HG03521 (cell line): Measurements from ENCODE around the gene SKAP1.
"Not testable (repeated sequence)": the region's sequence is repeated elsewhere in the genome, so short reads cannot be mapped to it uniquely, and the experiment has no call there.

Source experiments
- ATAC-seq: cut with Tn5 transposase; IDR thresholded peaks from one replicate; pipeline ENCODE4 v1.9.1; 2021; ENCODE audit warnings: mild to moderate bottlenecking, moderate library complexity; ENCODE audit not compliant: unreplicated experiment

The SKAP1 gene

DNA sequence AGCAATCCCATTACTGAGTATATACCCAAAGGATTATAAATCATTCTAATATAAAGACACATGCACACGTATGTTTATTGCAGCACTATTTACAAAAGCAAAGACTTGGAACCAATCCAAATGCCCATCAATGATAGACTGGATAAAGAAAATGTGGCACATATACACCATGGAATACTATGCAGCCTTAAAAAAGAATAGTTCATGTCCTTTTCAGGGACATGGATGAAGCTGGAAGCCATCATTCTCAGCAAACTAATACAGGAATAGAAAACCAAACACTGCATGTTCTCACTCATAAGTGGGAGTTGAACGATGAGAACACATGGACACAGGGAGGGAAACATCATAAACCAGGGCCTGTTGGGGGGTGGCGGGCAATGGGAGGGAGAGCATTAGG lies 19.3 kb upstream of the SKAP1 start:
- not testable (repeated sequence) for ATAC-seq

DNA sequence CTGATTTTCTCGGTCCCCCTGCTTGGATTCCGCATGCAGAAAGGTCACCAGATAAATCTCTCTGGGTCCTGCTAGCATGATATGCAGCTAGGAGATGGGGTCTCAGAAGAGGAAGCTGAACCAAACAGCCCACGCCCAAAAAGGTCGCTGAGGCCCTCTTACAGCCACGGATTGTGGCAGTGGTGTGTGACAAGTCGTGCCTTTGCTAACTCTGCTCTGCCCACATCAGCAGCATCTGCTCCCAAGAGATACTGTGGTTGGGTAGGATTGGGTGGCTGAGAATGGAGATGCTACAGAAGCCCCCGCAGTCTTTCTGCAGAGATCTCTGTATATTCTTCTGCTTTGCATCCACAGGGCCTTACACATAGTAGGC lies 15.2 kb upstream of the SKAP1 start:
- no peak for ATAC-seq

DNA sequence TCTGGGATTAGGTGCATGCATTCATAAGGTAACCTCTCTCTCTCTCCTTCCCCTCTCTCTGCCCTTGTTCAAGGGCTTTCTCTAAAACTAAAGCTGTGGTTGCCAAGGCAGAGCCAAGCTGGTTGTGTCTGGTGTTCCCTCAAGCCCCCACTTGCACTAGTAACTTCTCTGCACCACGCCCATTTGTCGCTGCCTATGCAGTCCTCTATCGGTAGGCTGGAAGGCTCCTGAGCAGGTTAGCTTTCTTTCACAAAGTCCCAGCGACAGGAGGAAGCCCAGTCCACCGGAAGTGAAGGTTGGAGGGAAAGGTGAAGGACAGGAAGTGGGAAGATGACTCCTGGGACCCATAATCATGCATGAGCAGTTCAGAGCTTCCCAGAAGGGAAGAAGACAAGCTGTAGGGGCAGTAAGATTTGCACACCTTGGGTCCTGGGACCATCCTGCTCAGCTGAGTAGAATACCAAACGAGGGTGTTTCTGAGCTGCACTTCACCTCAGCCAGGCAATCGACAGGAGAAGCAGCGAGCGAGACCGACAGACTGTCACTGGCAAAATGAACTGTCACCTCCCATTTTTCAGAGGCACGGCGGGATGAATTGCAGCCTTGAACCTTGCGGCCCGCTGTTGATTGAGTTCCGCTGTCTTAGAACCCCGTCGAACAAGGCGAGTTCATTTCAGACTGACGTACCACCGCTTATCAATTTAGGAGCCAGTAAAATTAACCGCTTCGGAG lies 14.7 kb upstream of the SKAP1 start:
- ATAC-seq = no peak

DNA sequence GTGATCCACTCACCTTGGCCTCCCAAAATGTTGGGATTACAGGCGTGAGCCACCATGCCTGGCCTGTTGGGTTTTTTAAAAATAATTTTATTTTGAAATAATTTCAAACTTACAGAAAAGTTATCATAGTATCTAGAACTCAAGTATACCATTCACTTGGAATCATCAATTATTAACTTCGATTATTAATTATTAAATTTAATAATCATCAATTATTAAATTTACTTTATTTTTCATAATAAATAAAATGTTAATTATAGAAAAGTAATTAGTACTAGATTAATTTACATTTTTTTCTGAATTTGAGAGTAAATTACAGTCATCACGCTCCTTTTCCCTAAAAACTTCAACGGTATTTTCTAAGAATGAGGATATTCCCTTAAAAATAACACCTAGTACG lies 13.7 kb upstream of the SKAP1 start:
- ATAC-seq = no peak

DNA sequence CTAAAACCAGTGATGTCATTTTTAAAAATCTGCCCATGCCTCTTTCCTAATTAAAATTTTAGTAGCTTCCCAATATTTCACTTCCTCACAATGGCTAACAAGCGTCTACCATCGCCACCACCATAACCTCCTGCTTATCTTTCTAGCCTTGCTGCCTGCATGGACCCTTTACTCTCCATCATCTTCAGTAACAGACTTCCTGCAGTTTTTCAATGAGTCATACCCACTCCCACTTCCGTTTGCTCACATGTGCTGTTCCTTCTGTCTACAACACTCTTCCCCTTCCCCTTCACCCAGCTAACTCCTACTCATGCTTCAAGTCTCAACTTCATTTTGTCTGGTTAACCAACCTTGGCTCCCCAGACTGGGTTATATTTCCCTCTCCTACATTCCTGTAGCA lies 12.8 kb upstream of the SKAP1 start:
- ATAC-seq = no peak

DNA sequence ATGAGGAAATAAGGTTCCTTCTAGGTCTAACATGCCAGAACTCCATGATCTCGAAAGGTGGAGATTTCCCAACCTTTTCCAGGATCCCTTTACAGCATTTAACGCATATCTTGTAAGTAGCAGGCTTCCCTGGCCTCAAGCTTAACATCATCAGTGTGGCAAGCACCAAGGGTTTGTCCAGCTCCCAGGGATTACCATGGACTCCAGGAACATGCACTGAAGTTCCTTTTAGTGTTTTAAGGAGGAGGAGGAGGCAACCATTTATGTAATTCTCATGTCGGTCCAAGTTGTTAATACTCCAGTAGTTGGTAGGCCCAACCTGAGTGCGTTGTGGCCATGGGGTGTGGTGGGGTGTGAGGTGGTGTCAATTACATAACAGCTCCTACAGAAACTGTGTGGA lies 11.8 kb upstream of the SKAP1 start:
- no peak for ATAC-seq

DNA sequence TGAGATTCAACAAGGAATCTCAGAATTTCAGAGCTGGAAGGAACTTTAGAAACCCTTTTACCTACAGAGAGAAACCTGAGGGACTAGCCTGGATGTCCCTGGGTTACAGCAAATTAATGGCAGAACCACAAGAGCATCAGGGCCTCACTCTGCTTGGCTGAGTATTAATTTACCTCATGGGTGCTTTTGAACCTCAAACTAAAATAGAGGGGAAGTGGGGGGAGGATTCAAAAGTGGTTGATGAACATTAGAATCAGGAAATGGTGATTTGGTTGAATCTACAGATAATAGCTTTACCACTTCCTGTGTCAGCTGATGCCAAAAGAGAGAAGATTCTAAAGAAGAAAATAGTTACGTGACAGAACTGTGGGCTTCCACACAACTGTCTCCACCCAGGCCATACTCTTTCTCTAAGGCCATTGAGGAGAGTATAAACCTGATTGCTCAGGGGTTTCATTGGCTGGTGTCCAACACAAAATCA lies 11.3 kb upstream of the SKAP1 start:
- ATAC-seq = peak; percentile 63

DNA sequence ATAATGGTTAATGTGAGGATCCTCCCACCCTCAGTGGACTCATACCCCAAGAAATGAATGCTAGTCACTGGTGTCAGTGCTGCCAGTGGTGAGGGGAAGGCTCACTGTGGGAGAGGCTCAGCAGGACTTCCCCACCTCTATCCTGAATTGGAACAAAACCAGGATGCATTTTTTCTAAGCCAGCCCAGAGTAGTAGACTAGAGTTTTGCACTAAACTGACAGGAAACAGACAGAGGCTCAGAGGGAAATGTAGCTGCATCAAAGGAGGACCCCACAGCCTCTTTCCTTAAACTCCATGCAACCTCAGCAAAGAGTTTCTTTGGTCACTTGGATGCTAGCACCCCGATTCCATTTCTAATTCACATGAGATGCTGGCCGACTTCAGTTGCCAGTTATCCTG lies 10.7 kb upstream of the SKAP1 start:
- no peak for ATAC-seq

DNA sequence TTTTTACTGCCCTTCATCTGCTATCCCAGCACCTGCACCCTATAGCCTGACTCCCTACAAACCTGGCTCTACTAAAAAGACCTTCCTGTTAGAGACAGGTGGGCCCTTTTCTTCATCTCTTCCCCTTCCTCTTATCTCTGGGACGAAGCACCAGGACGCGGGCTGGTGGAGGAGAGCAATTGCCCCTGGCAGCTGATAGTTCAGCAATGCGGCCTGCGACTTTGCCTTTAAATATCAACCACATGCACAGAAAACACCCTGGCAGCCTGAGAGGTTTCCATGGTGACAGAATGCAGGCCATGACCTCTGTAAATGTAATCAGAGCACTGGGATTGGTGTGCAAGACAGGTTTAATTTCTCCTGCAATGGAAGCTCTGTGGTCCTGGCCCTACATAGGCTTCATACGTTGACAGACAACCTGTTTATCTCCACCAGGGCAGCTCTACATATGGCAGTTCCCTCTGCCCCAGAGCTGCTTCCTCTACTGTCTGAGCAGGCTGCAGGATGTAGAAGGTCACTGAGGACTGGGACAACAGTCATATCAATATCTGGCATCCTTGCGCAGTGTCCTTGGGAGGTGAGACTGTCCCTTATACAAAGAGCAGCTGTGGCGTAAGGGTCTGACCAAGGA lies 10.0 kb upstream of the SKAP1 start:
- ATAC-seq = no peak

DNA sequence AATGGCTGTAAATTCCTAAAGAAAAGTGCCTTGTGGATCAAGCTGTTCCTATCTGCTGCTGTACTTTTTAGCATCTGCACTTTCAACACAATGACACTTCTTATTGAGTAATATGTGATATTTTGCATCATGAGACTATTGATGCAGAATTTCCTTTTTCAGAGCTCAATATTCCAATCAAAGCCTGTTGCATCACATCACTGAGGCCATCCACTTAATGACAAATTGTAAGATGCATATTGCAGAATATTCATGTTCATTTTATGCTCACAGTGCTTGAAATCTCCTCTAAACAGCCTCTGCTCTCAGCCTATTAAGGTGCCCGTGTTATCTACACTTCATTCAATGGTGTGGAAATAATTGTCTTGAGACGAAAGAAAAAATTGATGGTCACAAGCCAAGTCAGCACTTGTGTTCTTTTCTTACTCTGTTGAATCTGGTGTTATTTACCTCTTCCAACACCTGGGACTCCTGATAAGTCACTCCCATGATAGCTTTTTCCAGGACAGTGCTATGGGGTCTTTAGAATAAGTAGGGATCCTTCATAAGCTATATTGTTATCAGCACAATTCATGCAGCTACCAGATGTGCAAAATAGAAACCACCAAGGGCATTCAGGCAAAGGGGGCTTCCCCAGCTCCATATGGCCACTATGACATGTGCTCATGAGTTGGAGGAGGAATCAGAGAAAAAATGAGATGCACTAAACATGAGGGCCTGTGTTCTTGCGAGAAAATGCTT lies 9.3 kb upstream of the SKAP1 start:
- no peak for ATAC-seq

DNA sequence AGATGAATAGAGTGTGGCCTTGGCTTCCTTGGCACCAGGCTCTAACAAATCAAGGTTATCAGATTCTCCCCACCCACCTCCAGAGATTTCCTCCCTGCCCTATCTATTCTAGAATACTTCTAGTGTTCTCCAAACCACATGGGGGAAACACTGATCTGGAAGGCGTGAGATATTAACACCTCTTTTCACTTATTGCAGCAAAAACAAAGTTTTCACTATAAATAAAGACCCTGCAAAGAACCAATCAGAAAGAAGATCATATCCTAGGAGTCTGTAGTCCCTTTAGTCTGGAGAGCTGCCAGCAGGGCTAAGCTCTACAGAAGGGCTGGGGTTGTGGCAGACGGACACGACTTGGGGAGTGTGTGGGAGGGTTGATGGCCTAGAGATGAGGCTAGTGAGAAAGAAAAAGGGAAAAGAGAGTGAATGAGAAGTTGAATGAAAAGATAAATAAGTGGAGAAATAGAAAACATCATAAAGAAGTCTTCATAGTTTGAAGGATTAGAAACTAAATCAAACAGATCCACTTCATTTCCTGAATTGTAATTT lies 8.6 kb upstream of the SKAP1 start:
- no peak for ATAC-seq

DNA sequence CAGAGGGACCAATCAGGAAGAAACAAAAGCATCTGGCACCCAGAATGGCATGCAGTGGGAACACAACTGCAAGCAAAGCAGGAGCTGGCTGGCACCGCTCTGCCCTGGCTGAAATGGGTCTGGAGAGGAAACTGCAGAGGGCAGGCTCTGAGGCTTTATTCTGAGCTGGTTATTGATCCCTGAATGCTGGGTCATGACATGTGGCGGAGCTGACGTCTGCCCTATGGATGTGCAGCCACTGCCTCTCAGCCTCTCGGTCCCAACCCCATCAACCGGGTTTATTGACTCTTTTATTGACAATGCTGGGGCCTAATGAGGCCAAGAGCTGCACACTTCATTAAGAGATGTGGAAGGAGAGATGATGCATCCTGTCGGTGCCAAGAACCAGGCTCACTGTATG lies 3.9 kb upstream of the SKAP1 start:
- ATAC-seq = no peak

DNA sequence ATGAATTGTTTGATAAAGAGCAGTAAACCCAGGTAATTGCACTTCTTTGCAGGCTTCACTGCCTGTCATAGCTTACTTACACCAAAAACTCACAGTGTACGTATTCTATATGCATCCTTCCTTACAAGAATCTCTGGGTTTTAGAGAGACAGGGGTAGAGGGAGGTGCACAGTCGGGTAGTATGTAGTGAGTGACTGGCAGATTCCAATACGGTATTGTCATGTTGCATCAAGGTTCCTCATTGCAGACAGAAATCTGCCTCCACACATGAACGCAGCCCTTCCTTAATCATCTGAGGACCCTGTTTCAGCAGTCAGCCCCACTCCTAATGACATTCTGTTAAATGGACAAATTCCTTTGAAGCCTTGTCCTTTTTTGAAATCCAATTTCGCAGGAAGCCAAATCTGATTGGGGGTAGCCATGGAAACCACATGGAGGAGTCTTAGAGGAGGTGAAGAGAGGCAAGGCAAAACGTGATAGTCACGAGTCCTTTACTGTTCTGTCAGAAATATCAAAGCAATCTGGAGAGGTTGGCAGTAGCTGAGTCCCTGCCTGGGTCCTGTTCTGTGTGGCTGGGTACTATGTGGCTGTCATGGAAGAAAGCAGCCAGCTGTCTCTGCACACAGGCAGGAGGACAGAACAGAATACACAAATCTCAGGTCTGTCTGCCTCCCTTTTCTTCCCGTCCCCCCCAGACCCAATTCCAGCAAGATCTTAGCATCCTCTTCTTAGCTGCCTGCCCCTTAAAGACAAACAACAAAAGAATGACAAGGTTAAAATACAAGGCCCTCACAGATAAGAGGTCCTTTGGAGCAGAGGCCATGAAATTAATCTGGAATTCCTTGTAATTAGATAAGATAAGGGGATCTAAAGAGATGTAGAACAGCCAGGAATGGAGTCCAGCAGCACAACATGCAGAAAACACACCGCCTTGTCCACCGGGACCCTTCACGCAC lies 3.1 kb upstream of the SKAP1 start:
- no peak for ATAC-seq

DNA sequence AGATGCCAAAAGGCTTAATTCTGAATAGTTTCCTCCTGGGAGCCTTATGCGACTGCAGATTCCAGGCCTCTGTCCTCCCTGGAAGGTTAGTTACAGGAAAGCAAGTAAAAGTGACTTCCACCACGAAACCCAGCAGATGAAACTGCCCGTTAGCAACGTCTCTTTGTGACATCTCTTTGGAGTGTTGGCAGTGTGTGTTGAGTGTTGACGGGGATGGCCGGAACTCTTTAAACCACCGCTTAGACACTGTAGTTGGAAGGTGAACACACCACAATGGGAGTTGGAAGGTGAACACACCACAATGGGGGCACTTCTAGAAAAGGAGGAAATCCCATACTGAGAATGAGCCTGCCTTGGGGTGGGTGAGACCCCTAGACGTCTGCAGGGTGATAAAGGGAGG lies 858 bp downstream of the SKAP1 start:
- no peak for ATAC-seq

DNA sequence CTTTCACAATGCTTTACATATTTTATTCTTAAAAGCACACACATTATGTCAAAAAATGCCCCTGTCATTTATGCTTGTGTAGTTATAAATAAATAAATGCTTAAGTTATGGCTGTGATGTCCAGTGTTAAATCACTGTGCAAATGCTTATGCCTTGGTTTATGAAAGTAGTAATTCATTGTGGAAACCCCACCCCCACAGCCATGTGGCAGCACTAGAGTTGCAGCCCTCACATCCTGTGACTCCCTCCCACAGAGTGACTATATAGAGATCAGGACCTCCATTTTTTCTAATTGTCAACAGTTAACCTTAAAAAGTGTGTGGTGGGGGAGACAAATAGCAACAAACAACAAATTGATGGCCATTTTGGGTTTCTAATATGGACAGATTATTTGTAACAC lies 2.4 kb downstream of the SKAP1 start:
- no peak for ATAC-seq

DNA sequence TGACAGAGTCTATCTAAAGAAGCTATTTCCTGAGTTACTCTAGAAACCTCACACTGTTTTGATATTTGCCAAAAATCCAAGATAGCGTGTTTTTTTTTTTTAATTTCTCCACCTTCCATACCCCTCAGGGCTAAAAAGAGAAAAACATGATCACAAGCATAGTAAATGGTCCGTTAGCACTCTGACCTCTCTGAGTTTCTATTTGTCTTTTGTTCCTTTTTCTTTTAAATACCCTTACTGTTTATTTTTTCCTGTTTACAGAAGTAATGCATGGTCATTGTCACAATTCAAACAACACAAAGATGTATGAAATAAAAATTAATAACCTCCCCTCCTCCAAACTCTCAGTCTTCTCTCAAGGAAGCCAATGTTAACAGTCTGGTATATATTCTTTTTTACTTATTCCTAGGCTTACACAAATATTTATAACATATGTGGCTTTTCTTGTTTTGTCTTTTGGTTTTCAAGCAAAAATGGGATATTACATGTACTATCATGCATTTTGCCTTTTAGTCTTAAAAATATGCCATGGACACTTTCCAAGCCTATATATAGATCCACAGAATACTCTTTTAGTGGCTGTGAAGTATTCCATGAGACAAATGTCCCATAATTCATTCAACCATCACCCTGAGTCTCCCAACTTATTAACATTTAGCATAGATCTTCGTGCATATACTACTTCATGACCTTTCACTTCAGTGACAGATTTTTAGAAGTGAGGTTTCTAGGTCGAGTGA lies 3.1 kb downstream of the SKAP1 start:
- no peak for ATAC-seq

DNA sequence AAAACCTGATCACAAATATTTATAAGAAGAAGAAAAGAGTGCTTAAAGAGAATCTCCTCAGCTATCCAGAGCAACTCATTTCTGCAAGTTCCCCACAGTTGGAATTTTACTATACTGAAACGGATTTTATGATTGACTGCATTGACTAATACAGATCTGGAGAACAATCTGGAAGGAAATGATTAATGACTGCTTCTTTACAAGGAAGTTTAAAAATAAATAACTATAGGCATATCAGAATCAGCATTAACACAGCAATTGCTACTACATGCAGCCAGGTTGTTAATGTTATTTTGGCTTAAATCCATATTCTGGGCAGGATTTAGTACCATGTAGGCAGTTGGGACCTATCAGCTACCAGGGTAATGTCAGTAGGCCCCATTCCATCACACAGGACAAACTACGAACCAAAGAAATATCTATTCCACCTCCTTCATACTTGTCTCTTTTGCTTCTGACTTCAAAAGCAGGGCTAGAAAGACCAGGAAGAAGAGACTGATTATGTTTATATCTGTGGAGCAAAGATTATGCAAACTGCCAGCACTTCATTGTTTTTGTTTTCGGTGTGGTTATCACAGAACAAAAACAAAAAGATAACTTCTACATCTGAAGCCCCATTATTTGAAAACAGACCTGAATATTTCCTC lies 3.9 kb downstream of the SKAP1 start:
- ATAC-seq = no peak

DNA sequence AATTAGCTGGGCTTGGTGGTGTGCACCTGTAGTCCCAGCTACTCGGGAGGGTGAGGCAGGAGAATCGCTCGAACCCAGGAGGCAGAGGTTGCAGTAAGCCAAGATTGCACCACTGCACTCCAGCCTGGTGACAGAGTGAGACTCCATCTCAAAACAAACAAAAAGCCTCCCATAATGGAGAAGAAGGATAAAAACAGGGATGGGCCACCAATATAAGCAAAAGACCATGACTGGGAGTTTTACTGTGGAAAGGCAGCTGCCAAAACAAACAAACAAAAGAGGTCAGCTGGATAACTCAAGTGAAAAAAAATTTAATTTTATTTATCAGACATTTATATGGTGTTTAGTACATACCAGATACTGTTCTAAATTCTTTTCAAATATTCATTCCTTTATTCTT lies 8.0 kb downstream of the SKAP1 start:
- ATAC-seq = not testable (repeated sequence)

DNA sequence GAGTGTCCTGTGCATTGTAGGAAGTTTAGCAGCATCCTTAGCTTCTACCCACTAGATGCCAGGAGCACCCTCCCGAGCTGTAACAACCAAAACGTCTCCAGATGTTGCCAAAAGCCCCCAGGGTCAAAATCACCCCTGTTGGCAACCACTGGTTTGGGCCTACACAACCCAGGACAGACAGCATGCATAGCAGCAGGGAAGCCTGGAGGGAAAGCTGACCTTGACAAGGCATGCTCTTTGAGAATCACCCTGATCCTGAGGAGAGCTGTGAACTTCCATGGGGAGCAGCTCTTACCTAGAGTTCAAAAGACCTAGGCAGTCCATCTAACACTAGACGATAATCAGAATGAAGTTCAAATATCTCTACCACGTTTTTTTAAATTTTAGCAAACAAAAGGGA lies 9.2 kb downstream of the SKAP1 start:
- ATAC-seq = no peak

DNA sequence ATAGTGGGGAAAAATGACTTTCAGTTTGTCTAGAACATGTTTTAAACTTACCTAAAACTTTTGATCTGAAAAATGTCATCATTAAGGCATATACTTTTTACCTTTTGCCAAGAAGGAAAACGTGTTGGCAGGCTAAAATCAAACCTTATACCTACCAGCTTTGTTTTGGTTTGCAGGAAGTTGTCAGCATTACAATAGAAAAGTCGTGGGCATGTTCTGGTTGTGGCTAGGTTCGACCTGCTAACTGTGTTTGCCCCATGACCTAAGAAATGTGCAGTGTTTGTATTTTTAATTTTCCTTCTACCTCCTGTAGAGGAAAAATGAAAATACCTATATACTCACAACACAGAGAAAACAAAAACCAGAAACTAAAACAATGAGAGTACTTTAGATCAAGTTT lies 13.0 kb downstream of the SKAP1 start:
- ATAC-seq = no peak
